OCI-LY1 (cell line): Measurements from ENCODE around the gene MECR.

ENCODE experiments used
- H2AFZ ChIP-seq: fragments of 200-600 bp; sonication (generic), shearing (Covaris generic); 2 replicates; pipeline ENCODE4 v1.6.0; 2014; ENCODE audit warnings: antibody characterized with exemption, mild to moderate bottlenecking, low read length
- H3F3A ChIP-seq: fragments of 200-600 bp; sonication (generic), shearing (Covaris generic); 2 replicates; pipeline ENCODE4 v1.6.0; 2014; ENCODE audit warnings: mild to moderate bottlenecking, antibody characterized with exemption, low read length, moderate library complexity; ENCODE audit not compliant: insufficient read depth
- H3K27ac ChIP-seq: fragments of 200-600 bp; sonication (generic); 2 replicates; pipeline ENCODE4 v1.5.1; 2014; ENCODE audit warnings: low read length, mixed run types, mild to moderate bottlenecking, low read depth; ENCODE audit not compliant: poor library complexity, severe bottlenecking
- H3K27me3 ChIP-seq: fragments of 200-600 bp; sonication (generic); 2 replicates; pipeline ENCODE4 v1.6.0; 2014; ENCODE audit warnings: antibody characterized with exemption, mild to moderate bottlenecking, low read length, moderate library complexity; ENCODE audit not compliant: insufficient read depth
- H3K36me3 ChIP-seq: fragments of 200-600 bp; sonication (generic); 2 replicates; pipeline ENCODE4 v1.6.1; 2014; ENCODE audit warnings: mild to moderate bottlenecking, antibody characterized with exemption, low read length, moderate library complexity, mixed read lengths; ENCODE audit not compliant: insufficient read depth
- H3K4me1 ChIP-seq: fragments of 200-600 bp; sonication (generic); 2 replicates; pipeline ENCODE4 v1.5.1; 2014; ENCODE audit warnings: mild to moderate bottlenecking, low read length, moderate library complexity; ENCODE audit not compliant: insufficient read depth, severe bottlenecking
- H3K4me2 ChIP-seq: fragments of 200-600 bp; sonication (generic), shearing (Covaris generic); 2 replicates; pipeline ENCODE4 v1.6.1; 2014; ENCODE audit warnings: low read length
- H3K4me3 ChIP-seq: fragments of 200-600 bp; sonication (generic); 2 replicates; pipeline ENCODE4 v1.5.1; 2014; ENCODE audit warnings: low read length, low read depth, mild to moderate bottlenecking, mixed read lengths; ENCODE audit not compliant: poor library complexity, severe bottlenecking
- H3K79me2 ChIP-seq: fragments of 200-600 bp; shearing (Covaris generic); 2 replicates; pipeline ENCODE4 v1.6.1; 2016; ENCODE audit warnings: mixed run types, low read length, mixed read lengths; ENCODE audit not compliant: insufficient read depth
- H3K9ac ChIP-seq: fragments of 200-600 bp; sonication (generic), shearing (Covaris generic); 2 replicates; pipeline ENCODE4 v1.6.1; 2014; ENCODE audit warnings: mild to moderate bottlenecking, low read length, mixed read lengths
- H3K9me2 ChIP-seq: fragments of 200-600 bp; sonication (generic), shearing (Covaris generic); 2 replicates; pipeline ENCODE4 v1.6.1; 2014; ENCODE audit warnings: low read depth, mild to moderate bottlenecking, low read length, mixed read lengths
- H3K9me3 ChIP-seq: fragments of 200-600 bp; shearing (Covaris generic); 2 replicates; pipeline ENCODE4 v1.6.1; 2014; ENCODE audit warnings: low read length, mixed read lengths
- H4K20me1 ChIP-seq: fragments of 200-600 bp; sonication (generic), shearing (Covaris generic); 2 replicates; pipeline ENCODE4 v1.6.0; 2016; ENCODE audit warnings: mild to moderate bottlenecking, low read length; ENCODE audit not compliant: insufficient read depth
- EZH2 ChIP-seq: fragments of 200-600 bp; sonication (generic), shearing (Covaris generic); IDR thresholded peaks from 2 replicates; pipeline ENCODE4 v1.8.0; 2017; ENCODE audit warnings: borderline replicate concordance, mixed run types, mild to moderate bottlenecking, antibody characterized with exemption, low read length, moderate library complexity, mixed read lengths
- TF ChIP-seq, protein P1 (sequence below): fragments of 200-600 bp; sonication (generic), shearing (Covaris generic); IDR thresholded peaks from 2 replicates; pipeline ENCODE4 v1.5.1; 2017; ENCODE audit warnings: mild to moderate bottlenecking, antibody characterized with exemption, low read length, moderate library complexity, mixed read lengths

The MECR gene

DNA sequence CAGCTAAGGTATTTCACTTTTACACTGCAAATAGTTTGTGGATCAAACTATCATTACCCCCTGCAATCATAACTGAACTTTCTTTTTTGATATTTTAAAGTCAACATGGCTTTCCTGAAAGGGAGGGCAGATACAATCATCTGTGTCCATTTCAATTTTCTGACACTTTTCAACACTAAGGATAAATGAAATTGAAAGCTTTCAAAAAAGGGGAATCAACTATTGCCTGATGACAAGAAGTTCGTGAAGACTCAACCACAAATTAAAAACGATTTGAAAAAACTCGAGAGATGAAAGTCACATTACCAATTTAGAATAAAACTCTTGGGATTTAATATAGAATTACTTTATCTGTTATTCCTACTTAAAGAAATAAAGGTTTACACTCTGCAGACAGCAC is 60.8 kb downstream of the MECR start:
- peaks cover 67% of the 10 kb centered on the region for H3K36me3 ChIP-seq
- no peaks in the 10 kb centered on the region for H3K9me3 ChIP-seq
- H2AFZ ChIP-seq: no peak overlapping the region
- H3F3A ChIP-seq: no peaks in the 10 kb centered on the region
- H3K9ac ChIP-seq: no peak overlapping the region
- H3K9me2 ChIP-seq: no peaks in the 10 kb centered on the region
- no peak overlapping the region for H3K4me3 ChIP-seq
- no peaks in the 10 kb centered on the region for H4K20me1 ChIP-seq
- no peak overlapping the region for H3K27ac ChIP-seq
- no peak overlapping the region for H3K4me2 ChIP-seq
- H3K79me2 ChIP-seq: peaks cover 87% of the 10 kb centered on the region
- peaks cover 15% of the 10 kb centered on the region for H3K4me1 ChIP-seq
- TF ChIP-seq, protein P1, sequence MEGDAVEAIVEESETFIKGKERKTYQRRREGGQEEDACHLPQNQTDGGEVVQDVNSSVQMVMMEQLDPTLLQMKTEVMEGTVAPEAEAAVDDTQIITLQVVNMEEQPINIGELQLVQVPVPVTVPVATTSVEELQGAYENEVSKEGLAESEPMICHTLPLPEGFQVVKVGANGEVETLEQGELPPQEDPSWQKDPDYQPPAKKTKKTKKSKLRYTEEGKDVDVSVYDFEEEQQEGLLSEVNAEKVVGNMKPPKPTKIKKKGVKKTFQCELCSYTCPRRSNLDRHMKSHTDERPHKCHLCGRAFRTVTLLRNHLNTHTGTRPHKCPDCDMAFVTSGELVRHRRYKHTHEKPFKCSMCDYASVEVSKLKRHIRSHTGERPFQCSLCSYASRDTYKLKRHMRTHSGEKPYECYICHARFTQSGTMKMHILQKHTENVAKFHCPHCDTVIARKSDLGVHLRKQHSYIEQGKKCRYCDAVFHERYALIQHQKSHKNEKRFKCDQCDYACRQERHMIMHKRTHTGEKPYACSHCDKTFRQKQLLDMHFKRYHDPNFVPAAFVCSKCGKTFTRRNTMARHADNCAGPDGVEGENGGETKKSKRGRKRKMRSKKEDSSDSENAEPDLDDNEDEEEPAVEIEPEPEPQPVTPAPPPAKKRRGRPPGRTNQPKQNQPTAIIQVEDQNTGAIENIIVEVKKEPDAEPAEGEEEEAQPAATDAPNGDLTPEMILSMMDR: no peak
- no peak for TF ChIP-seq EZH2
- H3K27me3 ChIP-seq: no peaks in the 10 kb centered on the region

DNA sequence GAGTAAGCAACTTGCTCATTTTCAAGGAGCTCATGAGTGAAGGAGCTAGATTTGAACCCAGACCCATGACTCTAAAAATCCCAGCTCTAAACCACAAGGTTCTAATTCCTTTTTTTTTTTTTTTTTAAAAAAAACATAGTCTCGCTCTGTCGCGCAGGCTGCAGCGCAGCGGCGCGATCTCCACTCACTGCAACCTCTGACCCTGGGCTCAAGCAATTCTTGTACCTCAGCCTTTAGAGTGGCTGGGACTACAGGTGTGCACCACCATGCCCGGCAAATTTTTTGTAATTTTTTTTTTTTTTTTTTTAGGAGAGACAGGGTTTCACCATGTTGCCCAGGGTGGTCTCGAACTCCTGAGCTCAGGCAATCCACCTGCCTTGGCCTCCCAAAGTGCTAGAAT is 62.8 kb downstream of the MECR start:
- no peak overlapping the region for H3K9ac ChIP-seq
- H3K27me3 ChIP-seq: no peaks in the 10 kb centered on the region
- H3K27ac ChIP-seq: no peak overlapping the region
- no peaks in the 10 kb centered on the region for H3K9me3 ChIP-seq
- H4K20me1 ChIP-seq: peaks cover 2% of the 10 kb centered on the region; the same call in 1 of the 2 replicates
- H2AFZ ChIP-seq: no peak overlapping the region
- no peak overlapping the region for H3K4me3 ChIP-seq
- H3K4me2 ChIP-seq: no peak overlapping the region
- H3K9me2 ChIP-seq: no peaks in the 10 kb centered on the region
- no peak for TF ChIP-seq EZH2
- TF ChIP-seq, protein P1: no peak
- no peaks in the 10 kb centered on the region for H3F3A ChIP-seq
- peaks cover 88% of the 10 kb centered on the region for H3K79me2 ChIP-seq
- H3K4me1 ChIP-seq: peaks cover 15% of the 10 kb centered on the region
- H3K36me3 ChIP-seq: peaks cover 87% of the 10 kb centered on the region

DNA sequence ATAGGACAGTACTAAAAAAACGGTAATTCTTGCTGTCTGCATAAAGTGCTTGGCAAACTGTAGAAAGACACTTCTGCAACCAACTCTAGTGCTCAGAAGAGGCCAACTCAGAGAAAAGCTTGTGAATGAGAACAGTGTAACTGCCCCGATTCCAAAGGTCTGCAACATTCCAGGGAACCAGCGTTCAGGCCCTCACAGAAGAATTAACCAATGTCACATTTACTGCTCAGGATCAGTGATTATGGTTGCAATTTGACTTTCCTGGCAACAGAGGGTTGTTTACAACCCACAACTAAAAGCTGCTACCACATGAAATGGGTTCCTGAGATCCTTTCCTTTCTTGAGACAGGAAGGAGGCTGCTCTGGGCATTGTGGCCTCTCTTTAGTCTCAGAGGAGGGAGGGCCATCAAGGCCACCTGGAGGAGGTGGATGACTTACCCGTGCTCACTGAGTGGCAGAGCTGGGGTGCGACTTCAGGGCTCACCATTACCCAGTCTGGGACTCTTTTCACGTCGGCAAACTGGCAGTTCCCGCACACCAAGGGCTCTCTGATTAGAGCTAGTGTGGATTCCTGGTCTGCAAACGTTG is 64.3 kb downstream of the MECR start:
- H3K27me3 ChIP-seq: no peaks in the 10 kb centered on the region
- H3K36me3 ChIP-seq: peaks cover 94% of the 10 kb centered on the region
- H3K9me2 ChIP-seq: no peaks in the 10 kb centered on the region
- no peak overlapping the region for H2AFZ ChIP-seq
- no peak overlapping the region for H3K9ac ChIP-seq
- no peaks in the 10 kb centered on the region for H3K9me3 ChIP-seq
- H3K4me1 ChIP-seq: peaks cover 5% of the 10 kb centered on the region
- peaks cover 82% of the 10 kb centered on the region for H3K79me2 ChIP-seq
- H3F3A ChIP-seq: no peaks in the 10 kb centered on the region
- H3K4me3 ChIP-seq: no peak overlapping the region
- H3K4me2 ChIP-seq: no peak overlapping the region
- no peak overlapping the region for H3K27ac ChIP-seq
- H4K20me1 ChIP-seq: peaks cover 2% of the 10 kb centered on the region; the same call in 1 of the 2 replicates
- TF ChIP-seq, protein P1: no peak
- no peak for TF ChIP-seq EZH2
